NCI-H748 treated with DMSO at 0.1 percent for 48 hours (cell line): ENCODE results near the gene ARL10.

Experiments
- DNase-seq: peaks from one replicate; lab custom pipeline; 2025; lab: John Stamatoyannopoulos, UW

ARL10 gene

GRCh38 chr5:176410486-176411180 lies 45.3 kb downstream of the ARL10 start:
- DNase-seq: no peak

- DNase-seq: no peak
Measured at GRCh38 chr5:176412517-176413254, 47.4 kb downstream of the ARL10 start.

- DNase-seq: no peak
Measured at GRCh38 chr5:176413255-176413565, 47.9 kb downstream of the ARL10 start.

GRCh38 chr5:176413709-176414191 lies 48.5 kb downstream of the ARL10 start:
- DNase-seq: no peak

GRCh38 chr5:176414704-176415103 lies 49.4 kb downstream of the ARL10 start:
- no peak for DNase-seq

- DNase-seq: no peak
Measured at GRCh38 chr5:176415240-176415951, 50.1 kb downstream of the ARL10 start.

GRCh38 chr5:176415952-176416924 lies 51.0 kb downstream of the ARL10 start, which contains the start of gene CLTB:
CLTB (minus strand) TSS chr5:176416539; CDS start chr5:176416363, 176 bp downstream.
- peak; percentile 50 for DNase-seq

- no peak for DNase-seq
Measured at GRCh38 chr5:176416965-176417364, 51.7 kb downstream of the ARL10 start.

- no peak for DNase-seq
Measured at GRCh38 chr5:176418251-176418650, 53.0 kb downstream of the ARL10 start.

GRCh38 chr5:176420086-176420485 lies 54.8 kb downstream of the ARL10 start:
- no peak for DNase-seq

- DNase-seq: no peak
Measured at GRCh38 chr5:176420972-176421544, 55.8 kb downstream of the ARL10 start.

- no peak for DNase-seq
Measured at GRCh38 chr5:176424181-176424580, 58.9 kb downstream of the ARL10 start.

GRCh38 chr5:176425138-176425537 lies 59.9 kb downstream of the ARL10 start:
- DNase-seq: no peak

- no peak for DNase-seq
Measured at GRCh38 chr5:176425791-176426190, 60.5 kb downstream of the ARL10 start.

GRCh38 chr5:176426876-176427275 lies 61.6 kb downstream of the ARL10 start:
- no peak for DNase-seq

GRCh38 chr5:176427971-176428370 lies 62.7 kb downstream of the ARL10 start:
- DNase-seq: no peak

GRCh38 chr5:176429972-176430371 lies 64.7 kb downstream of the ARL10 start:
- no peak for DNase-seq
